ENCODE results near the gene PRSS57.
A peak's percentile ranks its signal among the peaks of the same experiment; 100 is the strongest.

PRSS57 gene

DNA sequence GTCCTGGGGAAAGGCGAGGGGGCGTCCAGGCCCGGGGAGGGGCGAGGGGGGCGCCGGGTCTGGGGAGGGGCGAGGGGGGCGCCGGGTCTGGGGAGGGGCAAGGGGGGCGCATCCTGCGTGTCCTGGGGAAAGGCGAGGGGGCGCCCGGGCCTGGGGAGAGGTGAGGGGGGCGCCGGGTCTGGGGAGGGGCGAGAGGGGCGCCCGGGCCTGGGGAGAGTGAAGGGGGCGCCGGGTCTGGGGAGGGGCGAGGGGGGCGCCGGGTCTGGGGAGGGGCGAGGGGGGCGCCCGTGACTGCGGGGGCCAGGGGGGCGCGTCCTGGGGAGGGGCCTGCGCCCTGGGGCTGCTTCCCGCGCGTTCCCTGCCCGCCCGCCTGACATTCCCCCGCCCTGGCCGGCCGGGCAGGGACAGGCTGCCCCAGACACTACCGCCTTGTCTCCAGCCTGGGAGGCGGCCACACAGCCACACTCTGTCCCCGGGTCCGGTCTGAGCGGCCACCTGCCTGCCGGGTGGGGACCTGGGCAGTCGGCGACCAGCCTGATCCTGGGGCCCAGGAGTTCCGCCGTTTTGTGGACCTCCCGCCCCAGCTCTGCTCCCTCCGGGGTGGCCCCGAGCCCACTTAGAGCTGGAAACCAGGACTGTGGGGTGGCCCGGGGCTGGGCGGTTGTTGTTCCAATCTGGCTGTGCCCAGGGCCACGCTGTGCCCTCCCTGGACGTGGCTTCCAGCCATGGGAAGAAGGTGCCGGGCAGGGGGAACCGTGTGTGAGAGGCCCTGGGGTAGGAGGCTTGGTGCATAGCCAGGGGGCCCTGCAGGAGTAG, 25.3 kb upstream of the PRSS57 start:
- Histone ChIP-seq H3K36me3 (ENCODE audit: control insufficient read depth in 1 of 2, insufficient read depth in 2 of 2, low read length in 2 of 2) (peaks cover 0 to 2% of the 10 kb centered on the region in 2 experiments), H3K27me3 (ENCODE audit: insufficient read depth, low read length) (no peaks in the 10 kb centered on the region), H4K91ac (ENCODE audit: low read depth, low read length) (no peak overlapping the region), H3K79me2 (ENCODE audit: control insufficient read depth, insufficient read depth, low read length, poor library complexity) (no peaks in the 10 kb centered on the region), H3K27ac (ENCODE audit: low read depth, low read length) (no peak overlapping the region), H3K18ac (ENCODE audit: low read length) (no peak overlapping the region), H3K9ac (ENCODE audit: low read length) (no peak overlapping the region), H4K8ac (ENCODE audit: low read depth, low read length) (no peak overlapping the region), H3K4me1 (ENCODE audit: control insufficient read depth in 1 of 2, insufficient read depth in 2 of 2, low read length in 2 of 2) (no peaks in the 10 kb centered on the region), H2BK12ac (ENCODE audit: low read length) (no peak overlapping the region), H3K9me3 (ENCODE audit: insufficient read depth, low read depth, low read length) (peaks cover 4% of the 10 kb centered on the region), H2BK120ac (ENCODE audit: insufficient read depth, low read length, poor library complexity) (no peak overlapping the region), H3K4me2 (ENCODE audit: low read length) (no peak overlapping the region), H3K4ac (ENCODE audit: low read depth, low read length) (no peak overlapping the region), H2AFZ (ENCODE audit: insufficient read depth, low read length, poor library complexity) (no peak overlapping the region), H3K4me3 (ENCODE audit: low read depth, low read length) (no peak overlapping the region), H3K14ac (ENCODE audit: low read length) (no peak overlapping the region), H3K79me1 (ENCODE audit: low read length) (no peaks in the 10 kb centered on the region), H2BK5ac (ENCODE audit: low read depth, low read length, poor library complexity) (no peak overlapping the region), H3K23ac (ENCODE audit: low read length) (no peak overlapping the region), H4K12ac (ENCODE audit: low read depth, low read length) (no peak overlapping the region), H2AK5ac (ENCODE audit: low read length) (no peak overlapping the region)
- no peak for DNase-seq
- WGBS (ENCODE audit: extremely low coverage, insufficient coverage, insufficient read length): no CpG with 5 or more reads among the region's 58 CpGs

DNA sequence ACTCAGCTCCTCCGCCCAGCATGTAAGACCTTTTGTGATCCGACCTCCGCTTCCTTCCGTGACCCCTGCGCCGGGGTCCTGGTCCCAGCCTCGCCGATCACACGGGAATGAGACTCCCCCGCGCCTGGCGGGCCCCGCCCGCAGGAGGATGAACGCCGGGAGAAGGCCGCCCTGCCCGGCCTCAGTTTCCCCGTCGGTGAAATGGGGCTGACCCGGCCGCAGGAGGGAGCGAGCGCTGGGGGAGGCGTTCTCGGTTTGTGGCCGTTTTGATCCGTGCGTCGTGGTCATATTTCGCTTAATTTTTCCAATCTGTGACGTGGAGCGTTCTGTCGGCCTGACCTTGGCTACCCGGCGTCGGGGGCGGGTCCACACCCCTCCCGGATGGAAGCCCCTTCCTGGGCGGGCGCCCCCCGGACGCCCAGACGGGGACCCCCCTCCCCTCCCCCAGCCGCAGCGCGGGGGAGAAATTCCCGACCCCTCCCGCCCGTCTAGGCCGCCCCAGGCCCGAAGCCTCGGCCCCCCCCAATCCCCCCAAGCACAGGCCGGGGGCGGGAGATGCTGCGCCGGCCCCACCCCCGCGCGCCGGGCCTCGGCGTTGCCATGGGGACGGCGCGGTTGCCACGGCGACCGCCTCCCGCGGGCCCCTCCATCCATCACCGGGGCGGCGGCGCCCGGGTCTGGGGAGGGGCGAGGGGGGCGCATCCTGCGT, 24.5 kb upstream of the PRSS57 start:
- H3K4me2 ChIP-seq (ENCODE audit: low read length): no peak overlapping the region
- no CpG with 5 or more reads among the region's 79 CpGs for WGBS (ENCODE audit: extremely low coverage, insufficient coverage, insufficient read length)

GRCh38 chr19:718991-719512, 23.8 kb upstream of the PRSS57 start:
- peaks cover 0 to 4% of the 10 kb centered on the region in 2 experiments for H3K36me3 ChIP-seq (ENCODE audit: control insufficient read depth in 1 of 2, insufficient read depth in 2 of 2, low read length in 2 of 2)
- H3K79me2 ChIP-seq (ENCODE audit: control insufficient read depth, insufficient read depth, low read length, poor library complexity): no peaks in the 10 kb centered on the region
- no peaks in the 10 kb centered on the region for H3K4me1 ChIP-seq (ENCODE audit: control insufficient read depth in 1 of 2, insufficient read depth in 2 of 2, low read length in 2 of 2)
- no peak overlapping the region for H2BK5ac ChIP-seq (ENCODE audit: low read depth, low read length, poor library complexity)
- no peak overlapping the region for H3K4me3 ChIP-seq (ENCODE audit: low read depth, low read length)
- no peak overlapping the region for H3K9ac ChIP-seq (ENCODE audit: low read length)
- H3K23ac ChIP-seq (ENCODE audit: low read length): no peak overlapping the region
- H3K27me3 ChIP-seq (ENCODE audit: insufficient read depth, low read length): no peaks in the 10 kb centered on the region
- no peak overlapping the region for H3K4me2 ChIP-seq (ENCODE audit: low read length)
- H3K9me3 ChIP-seq (ENCODE audit: insufficient read depth, low read depth, low read length): peaks cover 8% of the 10 kb centered on the region
- H2AFZ ChIP-seq (ENCODE audit: insufficient read depth, low read length, poor library complexity): no peak overlapping the region
- H2BK120ac ChIP-seq (ENCODE audit: insufficient read depth, low read length, poor library complexity): no peak overlapping the region
- no peak overlapping the region for H3K4ac ChIP-seq (ENCODE audit: low read depth, low read length)
- no peak overlapping the region for H3K14ac ChIP-seq (ENCODE audit: low read length)
- WGBS (ENCODE audit: extremely low coverage, insufficient coverage, insufficient read length): no CpG with 5 or more reads among the region's 54 CpGs
- no peaks in the 10 kb centered on the region for H3K79me1 ChIP-seq (ENCODE audit: low read length)
- no peak overlapping the region for H4K8ac ChIP-seq (ENCODE audit: low read depth, low read length)
- no peak overlapping the region for H4K91ac ChIP-seq (ENCODE audit: low read depth, low read length)
- H2AK5ac ChIP-seq (ENCODE audit: low read length): no peak overlapping the region
- H2BK12ac ChIP-seq (ENCODE audit: low read length): no peak overlapping the region
- DNase-seq: no peak
- no peak overlapping the region for H3K18ac ChIP-seq (ENCODE audit: low read length)
- H3K27ac ChIP-seq (ENCODE audit: low read depth, low read length): no peak overlapping the region
- no peak overlapping the region for H4K12ac ChIP-seq (ENCODE audit: low read depth, low read length)

More for the DNA sequence above, 24.5 kb upstream of the PRSS57 start:
- H3K23ac ChIP-seq (ENCODE audit: low read length): no peak overlapping the region
- H2BK120ac ChIP-seq (ENCODE audit: insufficient read depth, low read length, poor library complexity): no peak overlapping the region
- peaks cover 8% of the 10 kb centered on the region for H3K9me3 ChIP-seq (ENCODE audit: insufficient read depth, low read depth, low read length)
- no peak overlapping the region for H3K27ac ChIP-seq (ENCODE audit: low read depth, low read length)
- no peak overlapping the region for H3K14ac ChIP-seq (ENCODE audit: low read length)
- DNase-seq: no peak
- H3K36me3 ChIP-seq (ENCODE audit: control insufficient read depth in 1 of 2, insufficient read depth in 2 of 2, low read length in 2 of 2): peaks cover 0 to 4% of the 10 kb centered on the region in 2 experiments
- H3K4ac ChIP-seq (ENCODE audit: low read depth, low read length): no peak overlapping the region
- H4K12ac ChIP-seq (ENCODE audit: low read depth, low read length): no peak overlapping the region
- H2BK5ac ChIP-seq (ENCODE audit: low read depth, low read length, poor library complexity): no peak overlapping the region
- H3K79me2 ChIP-seq (ENCODE audit: control insufficient read depth, insufficient read depth, low read length, poor library complexity): no peaks in the 10 kb centered on the region
- no peak overlapping the region for H2AK5ac ChIP-seq (ENCODE audit: low read length)
- no peak overlapping the region for H3K4me3 ChIP-seq (ENCODE audit: low read depth, low read length)
- H4K91ac ChIP-seq (ENCODE audit: low read depth, low read length): no peak overlapping the region
- H3K9ac ChIP-seq (ENCODE audit: low read length): no peak overlapping the region
- no peak overlapping the region for H4K8ac ChIP-seq (ENCODE audit: low read depth, low read length)
- no peak overlapping the region for H2BK12ac ChIP-seq (ENCODE audit: low read length)
- H3K27me3 ChIP-seq (ENCODE audit: insufficient read depth, low read length): no peaks in the 10 kb centered on the region
- no peaks in the 10 kb centered on the region for H3K79me1 ChIP-seq (ENCODE audit: low read length)
- H3K4me1 ChIP-seq (ENCODE audit: control insufficient read depth in 1 of 2, insufficient read depth in 2 of 2, low read length in 2 of 2): no peaks in the 10 kb centered on the region
- no peak overlapping the region for H3K18ac ChIP-seq (ENCODE audit: low read length)
- no peak overlapping the region for H2AFZ ChIP-seq (ENCODE audit: insufficient read depth, low read length, poor library complexity)

- H3K36me3 ChIP-seq (ENCODE audit: control insufficient read depth in 1 of 2, insufficient read depth in 2 of 2, low read length in 2 of 2): peaks cover 0 to 4% of the 10 kb centered on the region in 2 experiments
- H2AFZ ChIP-seq (ENCODE audit: insufficient read depth, low read length, poor library complexity): no peak overlapping the region
- H4K12ac ChIP-seq (ENCODE audit: low read depth, low read length): no peak overlapping the region
- no peaks in the 10 kb centered on the region for H3K27me3 ChIP-seq (ENCODE audit: insufficient read depth, low read length)
- peaks cover 8% of the 10 kb centered on the region for H3K9me3 ChIP-seq (ENCODE audit: insufficient read depth, low read depth, low read length)
- H2AK5ac ChIP-seq (ENCODE audit: low read length): no peak overlapping the region
- H3K79me2 ChIP-seq (ENCODE audit: control insufficient read depth, insufficient read depth, low read length, poor library complexity): no peaks in the 10 kb centered on the region
- no peak overlapping the region for H3K9ac ChIP-seq (ENCODE audit: low read length)
- no peak overlapping the region for H2BK120ac ChIP-seq (ENCODE audit: insufficient read depth, low read length, poor library complexity)
- no peak overlapping the region for H4K8ac ChIP-seq (ENCODE audit: low read depth, low read length)
- no peak overlapping the region for H3K14ac ChIP-seq (ENCODE audit: low read length)
- H3K23ac ChIP-seq (ENCODE audit: low read length): no peak overlapping the region
- H3K79me1 ChIP-seq (ENCODE audit: low read length): no peaks in the 10 kb centered on the region
- no peak overlapping the region for H3K4ac ChIP-seq (ENCODE audit: low read depth, low read length)
- no peaks in the 10 kb centered on the region for H3K4me1 ChIP-seq (ENCODE audit: control insufficient read depth in 1 of 2, insufficient read depth in 2 of 2, low read length in 2 of 2)
- no peak overlapping the region for H3K4me2 ChIP-seq (ENCODE audit: low read length)
- no CpG with 5 or more reads among the region's 23 CpGs for WGBS (ENCODE audit: extremely low coverage, insufficient coverage, insufficient read length)
- H3K18ac ChIP-seq (ENCODE audit: low read length): no peak overlapping the region
- H4K91ac ChIP-seq (ENCODE audit: low read depth, low read length): no peak overlapping the region
- H2BK12ac ChIP-seq (ENCODE audit: low read length): no peak overlapping the region
- H3K27ac ChIP-seq (ENCODE audit: low read depth, low read length): no peak overlapping the region
- H3K4me3 ChIP-seq (ENCODE audit: low read depth, low read length): no peak overlapping the region
- no peak overlapping the region for H2BK5ac ChIP-seq (ENCODE audit: low read depth, low read length, poor library complexity)
- DNase-seq: peak in 1 of 2 donors; percentile 25
These were observed 23.1 kb upstream of the PRSS57 start for GRCh38 chr19:718251-718951.
